Activated T-cell treated with anti-CD3 and anti-CD28 coated beads, Interleukin-2, amount 50 U/mL, for 48 hours (primary cell): Measurements from ENCODE around the gene ALDH1A2.

ENCODE experiments used
- DNase-seq, 2 experiments: peaks; one replicate each; pipeline ENCODE4 v3.0.0-alpha.2; 2020

Gene ALDH1A2

DNA sequence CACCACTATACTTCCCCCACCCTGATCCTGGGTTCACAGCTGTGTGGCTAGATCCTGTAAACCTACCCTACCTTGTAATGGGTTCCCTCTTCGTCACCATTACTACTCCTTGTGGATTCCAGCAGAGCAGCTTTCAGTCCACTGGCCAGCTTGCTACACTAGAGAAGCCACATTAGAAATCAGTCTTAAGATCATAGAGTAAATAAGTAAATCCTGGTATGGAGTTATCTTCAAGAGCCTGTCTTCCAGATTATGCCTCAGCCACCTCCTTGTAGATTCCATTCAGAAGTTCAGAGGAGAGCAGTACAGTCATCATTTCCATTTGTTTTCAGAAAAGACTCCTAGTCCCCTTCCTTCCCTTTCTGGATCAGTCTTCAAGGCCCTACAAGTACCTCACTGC, 123.7 kb downstream of the ALDH1A2 start:
- DNase-seq: no peak

DNA sequence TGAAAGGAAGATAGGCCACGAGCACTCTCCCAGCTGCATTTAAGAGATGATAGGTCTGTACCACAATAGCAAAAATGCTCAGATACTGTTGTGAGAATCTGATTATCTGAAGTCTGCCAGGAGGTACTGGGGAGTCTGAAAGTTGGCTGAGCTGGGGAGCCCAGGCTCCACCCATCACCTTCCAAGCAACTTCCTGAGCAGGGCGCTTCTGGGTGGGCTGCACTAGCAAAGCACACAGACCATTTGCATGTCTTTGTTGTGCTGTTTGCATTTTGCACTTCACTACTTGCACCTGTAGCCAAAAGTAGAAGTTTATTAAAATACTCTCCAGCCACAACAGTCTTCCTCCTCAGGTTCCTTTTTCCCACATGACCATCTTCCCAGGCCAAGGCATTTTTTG, 133.2 kb downstream of the ALDH1A2 start:
- no peak for DNase-seq

DNA sequence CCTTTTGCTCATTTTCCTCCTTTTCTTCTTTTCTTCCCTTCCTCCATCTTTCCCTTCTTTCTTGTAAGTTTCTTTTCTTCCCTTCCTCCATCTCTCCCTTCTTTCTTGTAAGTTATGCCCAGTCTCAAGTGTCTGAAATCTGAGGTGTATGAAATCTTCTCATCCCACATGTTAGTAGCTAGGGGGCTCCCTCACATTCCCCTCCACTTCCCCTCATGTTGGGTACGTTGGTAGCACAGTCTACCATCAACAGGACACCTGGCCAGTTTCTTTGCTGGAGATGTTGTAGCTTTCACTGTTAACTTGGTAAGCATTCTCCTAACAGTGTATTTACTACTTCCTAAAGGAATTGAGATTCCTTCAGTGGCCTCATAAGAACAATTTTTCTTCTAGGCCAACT, 133.9 kb downstream of the ALDH1A2 start:
- DNase-seq: no peak

DNA sequence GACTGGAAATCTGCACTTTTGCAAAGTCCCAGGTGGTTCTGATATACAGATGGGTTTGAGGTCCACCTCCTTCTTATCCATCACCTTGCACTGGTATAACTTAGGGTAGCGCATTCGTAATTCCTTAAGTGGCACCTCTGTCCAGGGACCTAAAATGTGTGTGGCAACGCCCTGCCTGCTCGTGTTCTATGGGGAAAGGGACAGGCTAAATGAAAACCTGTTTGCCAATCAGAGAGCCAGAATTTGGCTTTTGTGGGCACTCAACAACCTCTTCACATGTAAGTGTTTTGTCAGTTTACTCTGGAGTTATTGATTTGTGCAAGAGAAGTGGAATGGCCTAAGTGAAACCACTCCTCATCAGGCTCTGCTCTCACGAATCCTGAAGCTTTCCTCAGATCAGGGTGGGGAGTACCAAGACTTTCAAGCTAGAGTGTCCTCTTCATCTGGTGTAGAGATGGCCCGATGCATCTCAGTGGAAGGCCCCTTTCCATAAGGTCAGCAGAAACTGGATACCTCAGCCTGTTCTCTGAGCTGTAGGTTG, 138.3 kb downstream of the ALDH1A2 start:
- DNase-seq: no peak

DNA sequence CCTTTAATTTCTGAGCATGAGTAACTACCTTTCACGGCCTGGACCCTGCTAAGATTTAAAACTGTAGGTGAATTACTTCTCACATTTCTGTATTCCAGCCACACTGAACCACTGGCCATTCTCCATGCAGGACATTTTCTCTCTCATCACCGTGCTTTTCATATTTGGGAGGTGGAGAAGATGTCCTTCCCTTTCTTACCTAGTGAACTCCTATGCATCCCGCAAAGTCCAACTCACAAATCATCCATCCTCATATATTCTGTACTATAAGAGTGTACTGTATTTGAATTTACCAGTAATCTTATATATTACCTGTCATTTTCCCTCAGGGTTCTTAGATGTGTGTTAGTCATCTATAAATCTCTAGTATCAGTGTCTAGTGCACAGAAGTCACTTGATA, 139.9 kb downstream of the ALDH1A2 start:
- DNase-seq: no peak

DNA sequence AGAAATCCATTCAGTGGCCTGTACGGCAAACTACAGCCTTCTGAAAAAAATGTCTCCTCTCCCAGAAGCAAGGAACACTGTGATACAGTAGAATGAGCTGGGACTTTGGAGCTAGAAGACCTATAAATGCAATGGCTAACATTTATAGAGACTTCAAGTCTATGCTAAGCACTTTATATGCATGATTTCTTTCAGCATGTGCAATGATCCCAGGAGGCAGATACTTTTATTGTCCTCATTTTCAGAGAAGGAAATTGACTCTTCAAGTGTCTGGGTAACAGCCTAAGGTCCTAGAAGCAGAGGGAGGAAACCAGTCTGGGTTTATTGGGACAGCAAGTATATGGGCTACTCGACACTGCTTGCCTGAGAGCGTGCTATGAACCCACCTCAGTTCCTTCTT, 140.9 kb downstream of the ALDH1A2 start:
- DNase-seq: no peak

DNA sequence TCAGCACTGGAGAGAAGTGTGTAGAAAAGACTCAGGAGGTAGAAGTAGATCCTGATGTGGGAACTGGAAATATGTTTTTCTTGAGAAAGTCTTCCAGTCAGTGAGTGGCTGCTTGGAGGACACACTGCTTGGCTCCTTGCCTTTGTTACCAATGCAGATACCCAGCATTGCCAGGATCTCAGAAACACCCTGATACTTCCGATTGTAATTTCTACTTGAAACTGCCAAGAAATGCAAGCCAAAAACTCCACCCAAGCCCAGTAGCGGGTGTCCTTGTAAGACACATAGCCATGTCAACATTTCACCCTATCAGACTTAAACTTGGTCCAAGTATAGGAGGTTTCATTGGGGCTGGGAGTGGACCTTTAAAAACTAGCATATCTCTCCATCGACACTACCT, 141.8 kb downstream of the ALDH1A2 start:
- DNase-seq: no peak

DNA sequence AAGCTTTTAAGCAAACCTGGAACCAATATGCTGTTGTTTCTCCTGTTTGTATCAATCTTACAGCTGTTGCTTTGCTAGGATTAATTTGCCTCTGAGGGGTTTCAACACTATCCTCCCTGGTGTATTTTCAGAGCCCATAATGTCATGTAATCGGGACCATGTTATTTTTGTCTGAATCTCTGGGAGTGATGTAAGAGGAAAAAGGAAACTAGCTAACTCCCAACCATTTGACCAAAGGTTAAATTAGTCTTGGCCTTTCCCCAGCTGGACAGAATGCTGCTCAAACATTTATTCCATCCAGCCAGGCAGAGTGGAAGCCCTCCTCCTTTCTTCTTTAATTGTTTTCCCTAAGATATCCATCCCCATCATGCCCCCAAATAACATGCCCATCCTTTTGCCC, 142.2 kb downstream of the ALDH1A2 start:
- no peak for DNase-seq

DNA sequence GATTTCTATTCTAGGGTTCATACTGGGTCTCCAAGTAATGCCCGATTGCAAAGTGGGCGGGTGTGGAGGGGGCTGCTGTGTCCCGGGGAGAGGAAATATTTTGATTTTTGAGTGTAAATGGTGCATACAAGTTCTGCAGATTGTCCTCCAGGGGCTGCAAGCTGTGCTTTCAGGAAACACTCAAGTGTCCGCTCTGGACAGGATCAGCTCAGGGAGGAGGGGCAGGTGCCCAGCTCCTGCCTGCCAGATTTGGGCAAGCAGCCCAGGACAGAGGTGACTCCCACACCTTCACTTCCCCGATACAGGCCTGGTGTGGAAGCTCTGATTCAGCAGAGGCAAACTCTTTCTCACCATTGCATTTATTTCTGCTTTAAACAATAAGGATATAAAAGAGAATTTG, 142.7 kb downstream of the ALDH1A2 start:
- no peak for DNase-seq

DNA sequence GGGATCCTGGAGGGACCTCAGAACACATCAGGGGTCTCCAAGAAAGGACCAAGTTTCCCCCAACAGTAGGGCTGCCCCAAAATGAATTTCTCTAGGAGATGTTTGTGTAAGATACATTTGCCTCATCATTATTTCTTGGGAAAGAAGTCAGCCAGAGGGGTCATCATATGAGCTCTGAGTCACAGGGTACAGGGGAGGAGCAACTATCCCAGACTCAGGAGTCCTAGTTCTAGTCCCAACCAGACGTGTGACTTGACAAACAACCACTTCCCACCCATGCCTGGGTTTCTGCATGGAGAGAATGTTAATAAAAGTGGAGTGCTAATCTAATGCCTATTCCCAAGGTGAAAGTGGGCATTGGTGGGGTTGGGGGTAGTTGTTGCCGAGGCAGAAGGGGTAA, 144.1 kb downstream of the ALDH1A2 start:
- no peak for DNase-seq

DNA sequence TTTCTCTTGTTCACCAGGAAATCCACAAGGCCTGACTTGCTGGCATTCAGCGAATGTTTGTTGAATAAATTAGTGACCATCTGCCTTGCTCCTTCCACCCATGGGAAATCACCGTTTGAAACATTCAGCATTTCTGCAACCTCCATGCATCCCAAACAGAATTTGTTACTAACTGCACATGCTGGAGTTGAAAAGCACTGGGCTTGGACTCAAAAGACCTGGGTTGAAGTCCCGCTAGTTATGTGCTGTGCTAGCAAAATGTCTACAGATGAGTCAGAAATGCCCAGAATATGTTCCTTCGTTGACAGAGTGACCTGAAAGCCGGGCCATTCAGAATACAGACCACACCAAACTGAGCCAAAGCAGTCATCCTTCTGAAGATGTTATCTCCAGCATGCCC, 144.6 kb downstream of the ALDH1A2 start:
- DNase-seq: no peak

DNA sequence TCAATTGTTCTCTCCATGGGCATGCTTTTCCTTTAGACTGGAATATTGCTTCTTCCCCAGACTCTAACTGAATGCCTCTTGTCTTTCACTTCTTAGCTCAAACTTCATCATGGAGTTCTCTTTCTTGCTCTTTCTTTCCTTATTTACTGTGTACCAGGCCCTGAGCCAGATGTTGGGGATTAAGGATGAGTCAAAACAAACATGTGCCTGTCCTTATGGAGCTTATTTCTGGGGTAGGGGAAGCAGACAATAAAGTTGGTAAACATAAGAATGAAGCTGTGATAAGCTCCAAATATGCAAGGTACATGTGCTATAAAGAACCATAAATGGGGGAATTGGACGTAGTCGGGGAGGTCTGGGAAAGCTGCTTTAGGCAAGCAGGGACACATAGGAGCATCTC, 145.8 kb downstream of the ALDH1A2 start:
- DNase-seq: no peak

DNA sequence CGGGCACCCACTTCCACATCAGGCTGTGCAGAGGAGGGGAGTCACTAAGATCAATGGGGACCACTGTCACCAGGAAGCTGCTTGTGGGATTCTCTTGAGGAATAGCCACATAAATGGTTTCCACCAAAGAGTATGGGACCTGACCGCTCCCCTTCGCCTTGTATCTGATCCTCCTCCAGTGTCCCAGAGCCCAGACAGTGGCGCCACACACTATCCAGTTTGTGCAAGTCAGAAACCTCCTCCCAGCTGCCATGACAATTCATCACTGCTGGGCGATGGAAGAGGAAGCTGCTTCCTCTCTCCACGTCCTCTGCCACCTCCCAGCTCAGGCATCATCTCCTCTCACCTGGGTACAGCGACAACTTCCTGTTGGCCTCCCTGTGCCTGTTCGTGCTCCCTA, 147.5 kb downstream of the ALDH1A2 start:
- no peak for DNase-seq

DNA sequence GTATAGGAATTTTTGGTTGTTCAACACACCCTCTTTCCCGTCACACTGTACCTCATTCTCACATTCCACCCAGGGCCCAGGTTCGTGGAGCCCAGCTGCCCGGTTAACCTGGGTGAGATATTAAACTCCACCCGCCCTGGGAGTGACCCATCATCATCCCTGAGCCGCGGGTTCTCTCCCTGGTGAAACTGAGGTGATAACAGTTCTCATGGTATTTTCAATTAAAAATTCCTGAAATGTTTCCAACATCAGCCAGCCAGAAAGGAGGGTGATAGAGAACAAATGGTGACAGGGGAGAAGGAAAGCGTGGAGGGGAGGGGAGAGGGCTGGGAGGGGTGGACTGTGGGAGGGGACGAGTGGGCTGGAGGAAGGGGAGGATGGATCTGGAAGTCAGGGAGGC, 148.8 kb downstream of the ALDH1A2 start:
- DNase-seq: no peak

DNA sequence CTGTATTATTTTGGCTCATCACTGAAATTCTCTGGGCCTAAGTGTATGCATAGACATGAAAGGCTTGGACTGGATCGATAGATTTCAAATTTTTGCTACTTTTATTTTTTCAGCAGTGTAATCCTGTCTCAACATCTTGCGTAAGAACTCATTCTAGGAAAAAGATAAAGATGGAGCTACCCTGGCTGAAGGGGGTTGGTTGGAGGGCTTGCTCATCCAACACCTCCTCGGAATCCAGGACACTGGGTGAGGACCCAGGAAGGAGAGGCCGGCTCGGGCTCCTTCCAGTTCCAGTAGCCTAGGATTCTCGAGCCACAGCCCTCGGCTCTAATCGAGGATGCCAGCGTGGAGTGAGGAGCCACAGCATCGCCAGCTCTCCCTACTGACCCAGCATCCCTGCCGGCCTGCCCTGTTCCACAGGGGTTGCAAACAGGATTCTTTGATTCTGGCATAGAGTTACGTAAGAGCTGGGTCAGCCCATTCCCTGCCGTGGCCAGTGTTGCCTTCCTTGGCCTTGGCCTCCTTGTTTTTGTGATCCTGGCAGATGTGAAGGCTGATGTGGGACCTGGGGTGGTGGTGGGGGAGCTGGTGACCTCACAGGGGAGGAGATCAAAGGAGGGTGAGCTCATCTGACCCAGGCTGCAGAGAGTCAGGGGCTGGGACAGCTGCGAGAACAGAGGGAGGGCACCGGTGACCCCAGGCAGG, 149.5 kb downstream of the ALDH1A2 start:
- no peak for DNase-seq

DNA sequence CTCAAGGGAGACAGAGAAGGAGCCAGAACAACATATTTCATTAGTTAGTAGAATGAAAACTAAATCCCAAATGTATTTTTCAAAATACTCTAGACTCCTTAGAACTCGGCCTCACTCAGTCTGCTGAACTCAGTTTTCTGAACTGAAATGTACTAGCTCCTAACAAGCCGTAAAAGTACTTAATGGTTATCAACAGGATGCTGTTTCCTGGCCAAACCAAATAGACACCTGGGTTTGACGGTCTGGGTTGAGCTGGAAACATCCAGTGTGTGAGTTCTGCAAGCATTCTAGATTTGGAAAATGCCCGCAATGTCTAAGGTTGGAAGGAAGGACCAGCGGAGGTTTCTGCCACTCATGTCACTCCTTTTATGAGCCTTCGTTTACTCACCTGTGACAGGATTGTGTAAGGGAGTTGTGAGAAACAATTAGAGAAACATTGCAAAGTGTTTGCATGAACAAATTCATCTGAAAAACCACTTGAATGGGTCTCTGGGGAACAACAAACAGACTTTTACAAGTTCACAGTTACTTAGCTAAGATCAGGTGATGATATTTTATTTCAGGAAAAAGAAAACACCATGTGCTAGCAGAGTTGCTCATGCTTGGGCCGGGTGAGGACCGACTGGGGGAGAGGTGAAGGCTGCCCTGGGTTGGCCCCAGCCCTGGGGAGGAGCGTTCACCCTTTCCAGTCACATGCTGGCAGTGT, 151.0 kb downstream of the ALDH1A2 start:
- no peak for DNase-seq

DNA sequence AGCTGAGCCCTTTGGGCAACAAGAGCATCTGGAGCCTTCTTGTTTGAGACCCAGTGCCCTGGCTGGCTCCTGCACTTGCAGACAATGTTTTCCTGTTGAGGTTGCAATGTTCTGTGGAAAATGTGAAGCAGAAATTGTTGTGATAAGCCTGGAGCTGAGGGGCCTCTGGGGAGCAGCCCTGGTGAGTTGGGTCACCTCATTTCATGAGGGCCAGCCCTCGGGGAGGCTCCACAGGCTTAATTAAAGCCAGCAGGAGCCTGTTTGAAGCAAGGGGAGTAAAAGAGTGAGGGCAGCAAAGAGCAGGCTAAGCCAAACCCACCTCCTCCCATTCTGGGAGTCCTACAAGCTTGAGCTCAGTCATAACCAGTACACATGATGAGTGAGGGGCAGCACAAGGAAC, 154.3 kb downstream of the ALDH1A2 start:
- no peak for DNase-seq

DNA sequence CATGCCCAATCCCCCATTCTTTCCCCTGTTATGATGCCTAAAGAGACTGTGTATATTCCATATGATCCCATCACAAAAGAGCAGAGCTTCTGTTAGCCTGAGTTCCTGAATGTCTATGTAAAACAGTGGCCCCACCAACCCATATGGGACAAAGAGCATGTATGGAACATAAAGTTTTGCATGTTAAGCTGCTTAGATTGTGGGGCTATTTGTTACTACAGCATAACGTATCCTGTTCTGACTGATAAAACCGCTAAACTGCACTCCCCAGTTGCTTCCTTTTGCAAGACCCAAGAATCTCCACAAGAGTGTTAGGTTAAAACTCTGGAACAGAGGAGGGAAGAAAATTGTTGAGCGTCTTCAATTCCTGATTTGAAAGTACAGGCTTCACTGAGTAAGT, 154.8 kb downstream of the ALDH1A2 start:
- DNase-seq: no peak

DNA sequence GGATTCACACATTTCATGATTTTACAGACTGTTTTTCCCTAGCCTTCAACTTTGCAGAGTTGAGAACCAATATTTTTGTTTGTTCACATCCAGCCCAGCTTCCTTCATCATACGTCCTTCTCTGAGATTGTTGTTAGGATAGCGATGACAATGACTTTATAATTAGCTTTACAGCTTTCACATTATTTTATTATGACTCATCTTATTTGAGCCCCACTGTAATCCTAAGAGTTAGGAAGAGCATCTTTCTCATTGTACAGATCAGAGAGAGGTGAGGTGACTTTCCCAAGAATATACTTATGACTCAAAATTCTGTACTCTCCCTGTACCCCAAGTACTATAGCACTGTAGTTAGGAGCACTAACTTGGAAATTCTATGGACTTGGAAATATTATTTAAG, 156.1 kb downstream of the ALDH1A2 start:
- no peak for DNase-seq

DNA sequence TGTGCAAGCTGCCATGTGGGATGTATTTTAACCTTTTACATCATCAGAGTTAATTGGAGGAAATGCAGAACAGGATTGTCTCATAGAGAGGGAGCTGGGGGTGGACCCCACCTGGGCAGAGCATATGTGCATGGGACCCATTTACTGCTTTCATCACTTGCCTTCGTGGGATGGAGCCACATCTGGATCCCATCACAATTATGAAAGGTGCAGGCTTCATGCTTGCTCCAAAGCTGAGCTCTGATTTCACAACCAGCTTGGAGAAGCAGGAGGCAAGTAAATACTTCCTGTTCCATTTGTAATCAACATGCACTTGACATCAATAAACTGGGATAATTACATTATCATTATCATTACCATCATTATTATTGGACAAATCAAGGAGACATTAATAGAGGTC, 161.9 kb downstream of the ALDH1A2 start:
- no peak for DNase-seq
